GM18526 (cell line): ENCODE data around the gene FBXL2.

Source experiments
- POLR2A ChIP-seq: IDR thresholded peaks from 3 replicates; pipeline ENCODE4 v1.6.1; 2011; ENCODE audit not compliant: insufficient read length; ENCODE audit errors: extremely low read depth

FBXL2 gene

DNA sequence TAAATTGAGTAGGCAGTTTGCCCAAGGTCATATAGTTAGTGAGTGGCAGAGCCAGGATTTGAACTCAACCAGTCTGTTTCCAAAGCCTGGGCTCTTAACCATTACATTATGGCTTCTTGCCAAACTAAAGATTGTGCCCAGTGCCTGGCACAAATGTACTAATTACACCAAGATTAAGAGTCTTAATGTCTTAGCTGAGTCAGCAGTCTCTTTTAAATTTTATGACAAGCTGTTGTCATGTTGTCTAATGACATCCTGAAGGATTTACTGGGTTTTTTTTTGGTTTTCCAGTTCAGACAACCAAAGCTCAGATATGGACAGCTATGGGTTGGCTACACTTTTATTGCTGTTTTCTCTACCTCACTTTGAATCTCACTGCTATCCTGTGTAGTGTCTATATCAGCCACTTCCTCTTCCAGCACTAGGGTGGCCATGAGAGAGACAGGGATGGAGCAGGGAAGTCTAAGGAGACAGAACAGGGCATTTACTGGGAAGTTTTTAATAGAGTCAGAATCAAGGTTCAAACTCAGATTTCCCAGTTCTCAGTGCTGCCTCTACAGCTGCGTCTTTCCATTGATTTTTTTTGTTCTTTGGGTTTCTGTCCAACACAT, 10.5 kb downstream of the FBXL2 start:
- TF ChIP-seq POLR2A = no peak

DNA sequence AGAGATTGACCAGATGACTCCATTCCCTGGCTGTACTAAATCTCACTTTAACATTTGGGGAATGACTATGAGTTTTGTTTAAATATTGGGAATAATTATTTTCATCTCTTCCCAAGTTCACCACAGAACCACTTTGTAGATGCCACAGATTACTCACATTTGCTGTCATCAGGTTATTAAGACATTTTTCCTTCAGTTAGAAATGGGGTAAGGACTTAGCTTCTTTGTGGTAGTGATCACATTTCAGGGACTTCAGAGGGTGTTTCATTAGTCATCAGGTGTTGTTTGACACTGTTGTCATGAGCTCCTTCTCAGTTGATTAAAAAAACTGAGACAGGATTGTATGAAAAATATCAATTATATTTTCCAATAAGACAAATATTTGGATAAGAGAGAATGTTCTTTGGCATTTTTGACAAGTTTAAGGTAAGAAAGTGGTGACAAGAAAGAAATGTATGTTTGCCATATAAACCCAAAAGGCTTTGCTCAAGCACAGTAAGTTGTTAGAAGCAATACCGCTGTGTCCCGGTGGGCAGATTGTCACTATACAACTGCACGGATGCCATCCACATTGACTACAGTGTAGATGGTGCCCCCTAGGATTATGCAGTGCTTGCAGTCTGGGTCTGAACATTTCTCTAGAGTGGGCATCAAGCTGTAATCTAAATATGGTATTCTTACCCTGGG, 22.3 kb downstream of the FBXL2 start:
- no peak for TF ChIP-seq POLR2A

DNA sequence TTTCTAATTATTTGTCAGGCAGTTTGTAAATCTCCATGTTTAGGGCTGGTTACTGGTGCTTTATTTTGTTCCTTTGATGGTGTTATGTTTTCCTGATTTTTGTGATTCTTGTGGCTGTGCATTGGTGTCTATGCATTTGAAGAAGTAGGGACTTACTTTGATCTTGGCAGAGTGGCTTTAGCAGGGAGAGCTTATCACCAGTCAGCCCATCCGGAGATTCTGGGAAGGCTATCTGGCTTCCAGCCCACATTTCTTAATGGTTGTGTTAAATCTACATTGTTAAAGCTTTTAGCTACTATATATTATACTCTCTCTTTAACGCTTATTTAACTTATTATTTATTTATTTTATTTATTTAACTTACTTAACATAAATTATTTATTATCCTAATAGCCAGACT, 35.1 kb downstream of the FBXL2 start:
- TF ChIP-seq POLR2A = no peak

DNA sequence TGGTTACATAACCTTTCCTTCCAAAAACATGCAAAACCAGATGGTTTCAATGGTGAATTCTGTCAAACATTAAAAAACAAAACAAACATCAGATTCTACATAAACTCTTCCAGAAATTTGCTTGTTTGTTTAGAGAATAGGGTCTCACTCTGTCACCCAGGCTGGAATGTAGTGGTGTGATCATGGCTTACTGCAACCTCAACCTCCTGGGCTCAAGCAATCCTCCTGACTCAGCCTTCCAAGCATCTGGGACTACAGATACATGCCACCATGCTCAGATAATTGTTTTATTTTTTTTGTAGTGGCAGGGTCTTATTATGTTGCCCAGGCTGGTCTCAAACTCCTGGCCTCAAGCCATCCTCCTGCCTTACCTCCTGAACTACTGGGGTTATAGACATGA, 36.1 kb downstream of the FBXL2 start:
- no peak for TF ChIP-seq POLR2A

DNA sequence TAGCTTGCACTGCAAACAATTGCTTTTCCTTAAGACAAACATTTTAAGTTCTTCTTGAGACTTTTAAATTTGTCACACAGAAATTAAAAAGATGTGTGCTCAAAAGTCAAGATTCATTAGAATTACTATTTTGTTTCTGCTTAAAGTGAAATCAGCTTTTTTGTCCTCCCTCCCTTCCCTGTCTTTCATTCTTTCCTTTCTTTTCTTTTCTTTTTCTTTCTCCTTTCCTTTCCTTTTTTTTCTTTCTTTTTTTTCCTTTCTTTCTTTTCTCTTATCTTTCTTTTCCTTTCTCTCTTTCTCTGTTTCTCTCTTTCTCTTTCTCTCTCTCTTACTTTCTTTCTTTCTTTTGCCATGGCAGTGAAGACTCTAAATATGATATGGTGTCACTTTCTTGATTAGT, 37.8 kb downstream of the FBXL2 start:
- TF ChIP-seq POLR2A = no peak

DNA sequence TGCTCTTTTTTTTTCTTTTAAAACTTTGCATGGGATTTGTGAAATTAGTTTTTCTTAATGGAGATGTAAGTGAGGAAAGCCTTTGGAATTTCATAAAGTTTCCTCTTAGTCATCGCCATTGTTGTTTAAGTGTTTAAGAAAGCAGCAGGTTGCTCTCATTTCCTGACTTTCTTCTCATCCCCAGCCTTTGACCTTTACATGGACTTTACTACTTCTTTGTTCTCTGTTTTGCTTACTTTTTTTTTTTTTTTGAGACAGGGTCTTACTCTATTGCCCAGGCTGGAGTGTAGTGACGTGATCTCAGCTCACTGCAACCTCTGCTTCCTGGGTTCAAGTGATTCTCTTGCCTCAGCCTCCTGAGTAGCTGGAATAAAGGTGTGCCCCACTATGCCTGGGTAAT, 38.6 kb downstream of the FBXL2 start:
- no peak for TF ChIP-seq POLR2A

DNA sequence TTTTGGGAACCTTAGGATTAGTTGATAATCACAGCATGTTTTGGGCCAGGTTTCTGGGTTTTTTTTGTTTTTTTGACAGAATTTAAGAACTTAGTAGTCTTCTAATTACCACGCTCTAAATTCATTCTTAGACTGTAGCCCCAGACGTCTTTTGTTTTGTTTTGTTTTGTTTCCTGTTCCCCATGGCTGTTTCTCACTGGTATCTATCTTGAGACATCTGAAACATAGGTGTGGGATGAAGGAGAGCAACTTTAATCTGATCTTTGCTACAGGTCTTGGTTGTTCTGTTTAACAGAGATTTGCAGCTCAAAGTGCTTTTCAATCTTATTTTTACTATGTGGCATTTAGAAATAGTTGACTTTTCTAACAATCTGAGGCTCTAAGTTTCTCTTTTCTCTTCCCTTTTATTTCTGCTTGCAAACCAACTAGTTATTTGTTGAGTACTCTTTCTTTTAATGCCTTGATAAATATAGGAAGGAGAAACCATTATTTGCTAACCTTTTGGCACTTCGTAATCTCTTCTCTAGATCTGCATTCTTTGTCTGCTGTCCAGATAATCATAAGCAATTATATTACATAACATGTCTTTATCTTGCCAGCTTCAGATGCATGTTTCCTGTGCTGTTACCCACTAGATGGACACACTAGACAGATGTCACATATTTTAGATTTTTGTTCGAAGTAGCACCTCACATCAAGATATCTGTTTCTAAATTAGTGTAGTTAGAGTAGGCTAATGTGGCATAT, 40.9 kb downstream of the FBXL2 start:
- no peak for TF ChIP-seq POLR2A

DNA sequence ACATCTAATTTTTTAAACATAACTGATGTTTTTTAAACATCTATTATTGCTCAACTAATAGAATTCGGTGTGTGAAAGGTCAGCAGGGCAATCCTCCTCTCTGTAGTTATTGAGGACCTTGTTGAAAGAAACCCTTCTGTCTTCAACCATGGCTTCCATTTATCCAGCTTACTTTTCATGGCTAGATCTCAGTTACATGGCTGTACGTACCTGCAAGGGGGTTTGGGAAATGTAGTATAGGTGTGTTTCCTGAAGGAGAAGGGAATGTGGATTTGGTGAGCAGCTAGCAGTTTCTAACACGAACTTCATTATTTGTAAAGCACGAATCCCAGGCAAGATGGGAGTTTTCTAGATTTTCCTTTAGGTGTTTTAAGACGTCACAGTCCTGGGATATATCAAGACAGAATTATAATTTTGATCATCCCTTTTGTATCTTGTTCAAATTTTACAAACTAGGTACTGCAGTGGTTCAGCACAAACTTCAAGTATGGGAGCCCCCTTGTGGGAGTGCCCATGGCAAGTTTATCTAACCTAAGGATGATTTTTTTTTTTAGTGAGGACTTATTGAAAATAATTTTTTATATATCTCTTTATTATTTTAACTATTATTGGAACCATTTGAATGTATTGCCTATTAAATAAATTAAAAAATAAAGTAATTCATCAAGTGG, 41.6 kb downstream of the FBXL2 start:
- TF ChIP-seq POLR2A = no peak

DNA sequence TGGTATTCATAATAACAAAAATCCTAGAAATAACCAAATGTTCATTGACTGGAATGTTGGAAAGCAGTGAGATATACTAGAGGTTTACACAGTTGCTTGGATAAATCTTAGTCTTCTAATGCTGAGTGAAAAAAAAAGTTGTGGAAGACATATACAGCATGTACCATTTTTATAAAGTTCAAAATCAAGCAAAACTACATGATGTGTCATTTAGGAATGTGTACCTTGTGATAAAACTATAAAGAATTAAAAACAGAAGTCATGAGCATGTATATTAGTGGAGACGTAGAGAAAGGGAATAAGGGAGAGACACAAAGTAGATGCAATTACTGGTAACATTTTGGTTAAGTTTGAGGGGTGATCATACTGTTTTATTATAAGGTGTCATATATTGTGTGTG, 45.2 kb downstream of the FBXL2 start:
- no peak for TF ChIP-seq POLR2A

DNA sequence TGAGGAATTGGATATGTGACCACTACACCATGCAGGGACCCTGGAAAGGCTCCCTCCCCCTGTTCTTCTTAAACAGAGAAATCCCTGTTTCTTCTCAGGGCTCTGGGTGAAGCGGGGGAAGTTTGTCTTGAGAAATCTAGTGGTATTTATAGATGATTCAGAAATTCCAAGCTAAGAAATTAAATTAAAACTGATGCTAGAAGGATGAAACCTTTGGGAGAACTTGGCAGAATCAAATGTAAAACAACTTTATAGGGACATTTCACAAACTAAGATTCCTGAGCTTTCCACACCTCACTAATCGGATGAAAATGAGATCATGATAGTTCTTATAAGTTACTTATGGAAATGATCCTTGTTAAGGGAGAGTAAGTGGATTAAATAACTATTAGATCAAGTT, 54.2 kb downstream of the FBXL2 start:
- no peak for TF ChIP-seq POLR2A

DNA sequence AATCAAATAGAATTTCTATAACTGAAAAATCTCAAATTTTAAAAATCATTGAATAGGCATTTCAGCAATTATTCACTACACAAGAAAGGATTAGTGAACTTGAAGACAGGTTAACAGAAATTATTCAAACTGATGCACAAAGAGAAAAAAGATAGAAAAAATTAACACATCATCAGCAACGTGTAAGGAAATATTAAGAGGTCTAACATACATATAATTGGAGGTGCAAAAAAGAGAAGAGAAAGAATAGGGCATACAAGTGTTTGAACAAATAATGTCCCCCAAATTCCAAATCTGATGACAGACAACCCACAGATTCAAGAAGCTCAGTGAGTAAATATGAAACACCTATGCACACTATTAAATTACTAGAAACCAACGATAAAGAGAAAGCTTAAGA, 57.1 kb downstream of the FBXL2 start:
- TF ChIP-seq POLR2A = no peak

DNA sequence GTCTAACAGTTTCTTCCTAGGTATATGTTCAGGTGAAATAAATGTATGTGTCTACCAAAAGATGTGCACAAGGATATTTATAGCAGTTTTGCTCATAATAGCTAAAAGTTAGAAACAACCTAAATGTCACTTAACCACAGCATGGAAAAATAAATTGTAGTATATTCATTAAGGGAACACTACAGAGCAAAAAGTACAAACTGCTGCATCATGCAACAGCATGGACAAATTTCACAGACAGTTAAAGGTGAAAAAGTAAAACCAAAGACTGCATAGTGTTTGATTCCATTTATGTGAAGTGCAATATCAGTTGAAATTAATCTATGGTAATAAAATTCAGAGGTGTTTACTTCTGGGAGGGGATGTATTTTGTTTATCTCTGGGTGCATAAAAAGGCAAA, 62.5 kb downstream of the FBXL2 start:
- no peak for TF ChIP-seq POLR2A

DNA sequence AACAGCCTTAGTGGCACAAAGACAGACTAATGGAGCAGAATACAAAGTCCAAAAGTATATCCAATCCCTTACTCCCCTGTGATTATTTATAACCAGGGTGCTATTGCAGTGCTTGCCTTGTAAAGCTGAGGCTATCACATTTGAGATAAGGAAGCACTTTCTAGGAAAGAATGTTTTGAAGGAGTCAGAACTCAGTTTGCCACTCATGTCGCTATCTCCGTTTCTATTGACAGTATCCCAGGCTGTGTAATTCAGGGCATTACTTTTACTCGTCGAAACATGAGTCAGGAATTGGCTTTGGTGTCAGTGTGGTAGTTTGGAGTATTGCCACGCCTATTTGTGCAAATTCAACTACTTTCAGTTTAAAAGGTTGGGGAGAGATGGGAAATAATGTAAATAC, 78.4 kb downstream of the FBXL2 start:
- TF ChIP-seq POLR2A = no peak

DNA sequence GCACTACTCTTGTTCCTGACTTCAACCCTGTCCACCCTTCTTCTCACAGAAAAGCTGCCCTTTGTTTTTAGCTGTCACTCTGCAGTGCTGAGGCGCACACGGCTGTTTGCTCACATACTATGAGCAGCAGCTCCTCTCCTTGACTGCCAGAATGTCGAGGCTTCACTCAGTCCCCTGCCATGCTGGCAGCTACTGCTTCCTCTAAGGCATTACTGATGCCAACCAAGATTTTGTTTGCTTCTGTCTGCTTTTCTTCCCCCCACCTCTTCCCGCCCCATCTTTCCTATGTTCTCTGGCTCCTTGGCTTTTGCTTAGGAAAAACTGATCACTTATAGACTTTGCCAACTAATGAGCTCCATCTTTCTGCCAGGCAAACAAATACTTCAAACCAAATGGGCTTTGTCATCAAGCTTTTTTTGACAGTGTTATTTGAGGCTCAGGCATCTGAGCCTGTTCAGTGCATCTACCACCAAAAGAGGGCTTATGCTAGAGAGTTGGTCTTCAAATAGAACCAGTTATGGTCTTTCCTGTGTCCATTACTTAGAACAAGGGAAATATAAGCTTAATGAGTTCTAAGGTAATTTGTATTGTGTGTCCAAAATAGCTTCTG, 81.0 kb downstream of the FBXL2 start:
- no peak for TF ChIP-seq POLR2A

DNA sequence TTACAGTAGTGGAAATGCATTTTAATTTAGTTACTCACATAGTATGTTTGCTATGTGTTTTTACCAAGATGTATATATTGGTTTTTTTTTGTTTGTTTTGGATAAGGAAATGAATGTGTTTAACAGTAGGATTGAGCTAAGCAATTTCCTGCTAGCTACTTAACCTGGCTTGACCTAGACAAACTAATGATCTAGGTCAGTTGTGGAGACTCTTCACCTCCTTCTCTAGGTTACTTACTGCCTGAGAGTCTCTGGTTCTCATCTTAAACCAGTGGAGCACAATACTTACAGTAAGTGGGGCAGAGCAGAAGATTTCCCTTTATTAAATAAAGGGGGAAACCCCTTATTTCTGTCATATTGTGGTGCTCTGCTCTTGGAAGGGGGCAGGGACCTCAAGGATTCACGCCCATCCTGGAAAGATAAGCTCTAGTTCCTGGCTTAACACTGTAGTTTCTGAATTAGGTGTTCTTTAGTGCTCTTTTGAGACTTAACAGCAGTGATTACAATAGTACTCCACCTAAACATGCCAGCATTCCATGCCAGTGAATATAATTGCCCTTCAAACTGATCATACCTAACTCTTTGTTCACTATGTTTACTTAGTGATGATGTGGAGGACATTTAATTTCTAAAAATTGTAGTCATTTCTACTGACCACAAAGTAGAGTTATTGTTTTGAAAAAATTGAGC, 83.0 kb downstream of the FBXL2 start:
- TF ChIP-seq POLR2A = no peak
